Neural progenitor cell (in vitro differentiated cells): ENCODE measurements around the gene SDK1.

Experiments used
- CTCF ChIP-seq: fragments of 200-600 bp; sonication (generic); IDR thresholded peaks from 2 replicates; pipeline ENCODE4 v1.5.1; 2017; ENCODE audit warnings: antibody characterized with exemption, mild to moderate bottlenecking
- EZH2 ChIP-seq: fragments of 200-600 bp; sonication (generic); IDR thresholded peaks from 2 replicates; pipeline ENCODE4 v1.6.1; 2017; ENCODE audit warnings: antibody characterized with exemption, mild to moderate bottlenecking, moderate library complexity

GRCh38 chr7:4102231-4102841 lies 801.3 kb downstream of the SDK1 start:
- TF ChIP-seq CTCF, result no peak
- TF ChIP-seq EZH2, result no peak
